Endothelial cell of umbilical vein (primary cell): ENCODE measurements around the gene GRAMD4. TPM values are rescaled to one million over a fixed set of nuclear protein-coding genes. Genes with fewer than 3 reads are reported as not detected.

ENCODE experiments used
- BruUV-seq: library from RNA; stranded (reverse); fragments of 400-500 nt; replicated peaks from 2 replicates; lab custom pipeline; 2021; lab: Mats Ljungman, UMichigan
- CTCF ChIA-PET: fragments of 300-600, 350-600 bp; sonication (Branson Sonifier 250); formaldehyde crosslinking; loops from one replicate; lab custom pipeline; 2021; ENCODE audit warnings: antibody characterized with exemption, inconsistent platforms; lab: Charles Lee
- POLR2A ChIA-PET: fragments of 300-600, 350-600 bp; sonication (Branson Sonifier 250); formaldehyde crosslinking; loops from one replicate; lab custom pipeline; 2021; ENCODE audit warnings: antibody characterized with exemption, inconsistent platforms; lab: Charles Lee
- DNase-seq: peaks from one replicate; pipeline ENCODE4 v3.0.0-alpha.2; 2011; ENCODE audit warnings: low read depth, low spot score
- FAIRE-seq: peaks from 2 replicates; lab custom pipeline; 2011; peaks lifted over from hg19 to GRCh38; lab: Jason Lieb, UNC
- H2AFZ ChIP-seq: 2 replicates; pipeline ENCODE4 v1.6.0; 2012; ENCODE audit warnings: low read depth, low read length, control low read depth, inconsistent platforms
- H3K27ac ChIP-seq: 2 replicates; pipeline ENCODE4 v1.5.1; 2011; ENCODE audit warnings: low read depth, mild to moderate bottlenecking, control low read depth, low read length, moderate library complexity; ENCODE audit not compliant: insufficient read depth
- H3K27me3 ChIP-seq, 2 experiments: 2 replicates each; pipeline versions ENCODE4 v1.6.0 to v1.6.1; 2011; ENCODE audit warnings: low read length in 2 of 2, mixed read lengths in 1 of 2; ENCODE audit not compliant: control insufficient read depth in 2 of 2, insufficient read depth in 2 of 2
- H3K36me3 ChIP-seq, 2 experiments: 2 replicates in 1 of 2; 3 replicates in 1 of 2; pipeline ENCODE4 v1.5.1; 2011; ENCODE audit warnings: low read length in 2 of 2, mild to moderate bottlenecking in 1 of 2, moderate library complexity in 1 of 2; ENCODE audit not compliant: control insufficient read depth in 2 of 2, insufficient read depth in 2 of 2; ENCODE audit errors: extremely low read depth in 1 of 2
- H3K4me1 ChIP-seq: 3 replicates; pipeline ENCODE4 v1.5.1; 2011; ENCODE audit warnings: mild to moderate bottlenecking, low read length; ENCODE audit not compliant: control insufficient read depth, insufficient read depth; ENCODE audit errors: extremely low read depth
- H3K4me2 ChIP-seq: 2 replicates; pipeline ENCODE4 v1.6.1; 2011; ENCODE audit warnings: low read length, control low read depth, mixed read lengths; ENCODE audit not compliant: insufficient read depth
- H3K4me3 ChIP-seq, 3 experiments: fragments of 200-600 bp in 1 of 3; sonication (generic), shearing (Covaris generic) in 1 of 3; replicated peaks in 1 of 3; 2 replicates each; pipeline ENCODE4 v1.5.1; 2011 to 2016; ENCODE audit warnings: control low read depth in 3 of 3, low read length in 3 of 3, mild to moderate bottlenecking in 2 of 3, inconsistent platforms in 1 of 3, low read depth in 1 of 3, moderate library complexity in 1 of 3; ENCODE audit not compliant: insufficient read depth in 1 of 3
- H3K79me2 ChIP-seq: 2 replicates; pipeline ENCODE4 v1.6.0; 2012; ENCODE audit warnings: low read length, inconsistent platforms; ENCODE audit not compliant: control insufficient read depth, insufficient read depth
- H3K9ac ChIP-seq: replicated peaks from 2 replicates; pipeline ENCODE3; 2011; ENCODE audit warnings: low read length, control low read depth; ENCODE audit not compliant: insufficient read depth; ENCODE audit errors: extremely low read depth
- H3K9me1 ChIP-seq: replicated peaks from 3 replicates; pipeline ENCODE4 v1.6.0; 2011; ENCODE audit warnings: mild to moderate bottlenecking, low read length; ENCODE audit not compliant: control insufficient read depth, insufficient read depth; ENCODE audit errors: extremely low read depth
- H3K9me3 ChIP-seq: replicated peaks from 2 replicates; pipeline ENCODE4 v1.5.1; 2012; ENCODE audit warnings: low read length, inconsistent platforms; ENCODE audit not compliant: control insufficient read depth, insufficient read depth
- H4K20me1 ChIP-seq: replicated peaks from 2 replicates; pipeline ENCODE3; 2011; ENCODE audit warnings: mild to moderate bottlenecking, low read length; ENCODE audit not compliant: control insufficient read depth, insufficient read depth; ENCODE audit errors: extremely low read depth
- EZH2 ChIP-seq: IDR thresholded peaks from 2 replicates; pipeline ENCODE4 v1.6.1; 2012; ENCODE audit warnings: borderline replicate concordance, low read depth, mild to moderate bottlenecking, moderate library complexity, low read length, inconsistent platforms; ENCODE audit not compliant: severe bottlenecking
- FOS ChIP-seq: IDR thresholded peaks from 2 replicates; pipeline ENCODE4 v1.6.1; 2011; ENCODE audit warnings: mild to moderate bottlenecking, low read length, moderate library complexity, borderline replicate concordance; ENCODE audit not compliant: insufficient read depth
- GATA2 ChIP-seq: IDR thresholded peaks from 2 replicates; pipeline ENCODE4 v1.7.0; 2011; ENCODE audit warnings: low read depth, mild to moderate bottlenecking, moderate library complexity, mixed read lengths, low read length; ENCODE audit not compliant: insufficient read length, insufficient read depth
- JUN ChIP-seq: IDR thresholded peaks from 2 replicates; pipeline ENCODE4 v1.6.1; 2011; ENCODE audit warnings: borderline replicate concordance, low read depth; ENCODE audit not compliant: insufficient read length, insufficient read depth
- MYC ChIP-seq: IDR thresholded peaks from one replicate; pipeline ENCODE4 v1.6.1; 2011; ENCODE audit warnings: mild to moderate bottlenecking, low read depth, low read length
- POLR2A ChIP-seq: IDR thresholded peaks from 2 replicates; pipeline ENCODE4 v1.6.1; 2012; ENCODE audit warnings: low read depth, mild to moderate bottlenecking, control low read depth, low read length
- POLR2AphosphoS5 ChIP-seq: IDR thresholded peaks from 2 replicates; pipeline ENCODE4 v1.6.1; 2012; ENCODE audit warnings: low read depth, mild to moderate bottlenecking, control low read depth, low read length, moderate library complexity; ENCODE audit not compliant: insufficient read depth
- dilution Hi-C: fragments of 300-500 bp; cut with MboI; formaldehyde crosslinking; loops from one replicate; pipeline ENCODE4 v1.15.0; 2019; ENCODE audit warnings: low sequenced_read_pairs; ENCODE audit not compliant: extremely low pct_ligation_motif_present
- intact Hi-C: fragments of 100-400 bp; cut with micrococcal nuclease; formaldehyde crosslinking; loops from one replicate; pipeline ENCODE4 v1.10.0; 2022
- polyA plus RNA-seq, 4 experiments: library from polyadenylated mRNA; depleted of rRNA in 3 of 4; stranded (reverse) in 3 of 4; unstranded in 1 of 4; fragments of >200 nt; gene quantifications; 2 replicates each; pipeline versions ENCODE4 v1.2.1 to v1.2.3, GENCODE V29; 2011 to 2012; ENCODE audit warnings: missing spikeins in 1 of 4
- total RNA-seq: library from RNA; stranded (reverse); gene quantifications from 2 replicates; pipeline ENCODE4 v1.2.3, GENCODE V29; 2021
- TF ChIP-seq, protein P1 (sequence below): IDR thresholded peaks from 2 replicates; pipeline ENCODE4 v1.6.1; 2011; ENCODE audit not compliant: insufficient read depth, insufficient read length
- TF ChIP-seq, protein P2 (sequence below), 2 donors: IDR thresholded peaks; 1 replicate in 1 of 2; 2 replicates in 1 of 2; pipeline ENCODE4 v1.5.1; 2011; ENCODE audit warnings: low read length in 2 of 2, mild to moderate bottlenecking in 2 of 2, moderate library complexity in 2 of 2, control low read depth in 1 of 2, inconsistent platforms in 1 of 2, low read depth in 1 of 2; ENCODE audit not compliant: insufficient read depth in 1 of 2; ENCODE audit errors: extremely low read depth in 1 of 2

The GRAMD4 gene
- total and polyA plus RNA-seq, 2 donors (not counting 3 experiments of a cell fraction or from before 2014, with no cell fraction given) = 5.9 to 14.8 TPM

DNA sequence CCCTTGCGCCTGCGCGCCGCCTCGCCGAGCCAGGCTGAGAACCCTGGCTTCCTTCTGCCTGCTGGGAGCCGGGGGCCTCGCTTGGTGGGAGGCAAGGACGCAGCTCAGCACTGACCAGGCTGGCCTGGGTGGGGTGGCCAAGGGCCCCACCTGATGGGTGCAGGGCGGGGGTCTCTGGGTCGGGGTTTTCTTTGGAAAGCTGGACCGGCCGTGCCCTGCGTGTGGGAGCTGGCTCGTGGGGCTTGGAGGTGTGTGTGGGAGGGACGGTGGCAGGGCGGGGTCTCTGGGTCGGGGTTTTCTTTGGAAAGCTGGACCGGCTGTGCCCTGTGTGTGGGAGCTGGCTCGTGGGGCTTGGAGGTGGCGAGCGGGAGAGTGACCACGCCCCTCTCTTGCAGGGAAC is 6.2 kb downstream of the GRAMD4 start:
- CTCF ChIA-PET = no interaction called here

More for the DNA sequence above, 6.2 kb downstream of the GRAMD4 start:
- no TSS peak for BruUV-seq
- Histone ChIP-seq H4K20me1 (no peaks in the 10 kb centered on the region), H3K27me3 (no peaks in the 10 kb centered on the region), H3K9me1 (no peaks in the 10 kb centered on the region), H3K9ac (no peak overlapping the region), H3K4me3 (no peak overlapping the region), H3K4me2 (no peak overlapping the region), H3K4me1 (peaks cover 4% of the 10 kb centered on the region), H3K27ac (no peak overlapping the region), H3K79me2 (no peaks in the 10 kb centered on the region), H2AFZ (no peak overlapping the region), H3K9me3 (no peaks in the 10 kb centered on the region), H3K36me3 (no peaks in the 10 kb centered on the region)
- dilution Hi-C loops (no loop called here), intact Hi-C loops (no loop called here)
- POLR2A ChIA-PET = no interaction called here
- TF ChIP-seq POLR2AphosphoS5 (no peak), EZH2 (no peak), POLR2A (no peak), MYC (no peak), GATA2 (no peak), FOS (no peak), JUN (no peak)
- TF ChIP-seq, protein P1, sequence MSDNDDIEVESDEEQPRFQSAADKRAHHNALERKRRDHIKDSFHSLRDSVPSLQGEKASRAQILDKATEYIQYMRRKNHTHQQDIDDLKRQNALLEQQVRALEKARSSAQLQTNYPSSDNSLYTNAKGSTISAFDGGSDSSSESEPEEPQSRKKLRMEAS = no peak
- TF ChIP-seq, protein P2, sequence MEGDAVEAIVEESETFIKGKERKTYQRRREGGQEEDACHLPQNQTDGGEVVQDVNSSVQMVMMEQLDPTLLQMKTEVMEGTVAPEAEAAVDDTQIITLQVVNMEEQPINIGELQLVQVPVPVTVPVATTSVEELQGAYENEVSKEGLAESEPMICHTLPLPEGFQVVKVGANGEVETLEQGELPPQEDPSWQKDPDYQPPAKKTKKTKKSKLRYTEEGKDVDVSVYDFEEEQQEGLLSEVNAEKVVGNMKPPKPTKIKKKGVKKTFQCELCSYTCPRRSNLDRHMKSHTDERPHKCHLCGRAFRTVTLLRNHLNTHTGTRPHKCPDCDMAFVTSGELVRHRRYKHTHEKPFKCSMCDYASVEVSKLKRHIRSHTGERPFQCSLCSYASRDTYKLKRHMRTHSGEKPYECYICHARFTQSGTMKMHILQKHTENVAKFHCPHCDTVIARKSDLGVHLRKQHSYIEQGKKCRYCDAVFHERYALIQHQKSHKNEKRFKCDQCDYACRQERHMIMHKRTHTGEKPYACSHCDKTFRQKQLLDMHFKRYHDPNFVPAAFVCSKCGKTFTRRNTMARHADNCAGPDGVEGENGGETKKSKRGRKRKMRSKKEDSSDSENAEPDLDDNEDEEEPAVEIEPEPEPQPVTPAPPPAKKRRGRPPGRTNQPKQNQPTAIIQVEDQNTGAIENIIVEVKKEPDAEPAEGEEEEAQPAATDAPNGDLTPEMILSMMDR (IDR thresholded peaks at IDR 0.05; ENCODE audit: extremely low read depth in 1 of 2, insufficient read depth in 1 of 2, low read depth in 1 of 2, low read length in 2 of 2) = no peak
- FAIRE-seq (no peak), DNase-seq (no peak)
